CD4-positive, alpha-beta memory T cell (primary cell): ENCODE results near the gene ABCC6. TPM values are rescaled to one million over a fixed set of nuclear protein-coding genes. Genes with fewer than 3 reads are reported as not detected.
"Not testable (repeated sequence)": the region's sequence is repeated elsewhere in the genome, so short reads cannot be mapped to it uniquely, and the experiment has no call there.

ENCODE experiments used
- CTCF ChIA-PET: fragments of 350-600 bp; sonication (Branson Sonifier 250); formaldehyde crosslinking; loops from one replicate; lab custom pipeline; 2021; ENCODE audit warnings: inconsistent platforms; ENCODE audit not compliant: partially characterized antibody; lab: Charles Lee
- POLR2A ChIA-PET: fragments of 350-600 bp; sonication (Branson Sonifier 250); formaldehyde crosslinking; loops from one replicate; lab custom pipeline; 2021; ENCODE audit not compliant: partially characterized antibody; lab: Charles Lee
- DNase-seq, 5 donors: peaks; one replicate each; pipeline versions ENCODE4 v3.0.0 to v3.0.0-alpha.2; 2020 to 2022; ENCODE audit warnings: mixed read lengths in 1 of 5
- H3K27ac ChIP-seq: one replicate; pipeline ENCODE4 v1.7.0; 2013; ENCODE audit warnings: low read depth, low read length
- H3K27me3 ChIP-seq: 2 replicates; pipeline ENCODE4 v1.7.0; 2013; ENCODE audit warnings: mild to moderate bottlenecking, low read length, moderate library complexity; ENCODE audit not compliant: insufficient read depth
- H3K36me3 ChIP-seq: 2 replicates; pipeline ENCODE4 v1.7.0; 2013; ENCODE audit warnings: mild to moderate bottlenecking, low read length, moderate library complexity; ENCODE audit not compliant: insufficient read depth
- H3K4me1 ChIP-seq: 2 replicates; pipeline ENCODE4 v1.7.0; 2013; ENCODE audit warnings: mild to moderate bottlenecking, low read length, moderate library complexity; ENCODE audit not compliant: insufficient read depth
- H3K4me3 ChIP-seq, 2 donors: one replicate each; pipeline ENCODE4 v1.7.0; 2013; ENCODE audit warnings: low read length in 2 of 2, mild to moderate bottlenecking in 1 of 2
- H3K9me3 ChIP-seq, 2 donors: one replicate each; pipeline ENCODE4 v1.7.0; 2013; ENCODE audit warnings: low read length in 2 of 2, control low read depth in 1 of 2; ENCODE audit not compliant: control insufficient read depth in 1 of 2
- H3K27ac Mint-ChIP-seq, 7 donors: one replicate each; pipeline ENCODE4 v1.8.0; 2020 to 2021; ENCODE audit warnings: mixed read lengths in 7 of 7, mild to moderate bottlenecking in 6 of 7, inconsistent platforms in 3 of 7, moderate library complexity in 3 of 7
- H3K27me3 Mint-ChIP-seq, 2 donors: one replicate each; pipeline ENCODE4 v1.8.0; 2020 to 2021; ENCODE audit warnings: mixed read lengths in 2 of 2
- H3K36me3 Mint-ChIP-seq, 2 donors: one replicate each; pipeline ENCODE4 v1.8.0; 2020 to 2021; ENCODE audit warnings: mixed read lengths in 2 of 2, inconsistent platforms in 1 of 2, mild to moderate bottlenecking in 1 of 2
- H3K4me1 Mint-ChIP-seq, 4 donors: one replicate each; pipeline ENCODE4 v1.8.0; 2020 to 2021; ENCODE audit warnings: mixed read lengths in 4 of 4, mild to moderate bottlenecking in 1 of 4
- H3K4me3 Mint-ChIP-seq, 8 donors: one replicate each; pipeline ENCODE4 v1.8.0; 2020 to 2021; ENCODE audit warnings: mixed read lengths in 8 of 8, mild to moderate bottlenecking in 7 of 8, moderate library complexity in 6 of 8, inconsistent platforms in 3 of 8
- H3K9me3 Mint-ChIP-seq, 8 donors: one replicate each; pipeline ENCODE4 v1.8.0; 2020 to 2021; ENCODE audit warnings: mixed read lengths in 8 of 8, mild to moderate bottlenecking in 5 of 8, inconsistent platforms in 3 of 8, moderate library complexity in 1 of 8
- intact Hi-C: fragments of 100-400 bp; cut with micrococcal nuclease; formaldehyde crosslinking; loops from one replicate; pipeline ENCODE4 v1.15.1; 2023
- polyA plus RNA-seq, 2 donors: library from polyadenylated mRNA; unstranded; fragments of 300-500 nt; fragmentation: Illumina TruSeq; gene quantifications; one replicate each; pipeline ENCODE4 v1.2.3, GENCODE V29; 2021
- total RNA-seq, 2 experiments: library from RNA; stranded (reverse); gene quantifications; one replicate each; pipeline ENCODE4 v1.2.3, GENCODE V29; 2021

The ABCC6 gene
- total and polyA plus RNA-seq, 4 experiments from 2014 or later = 0.15 TPM; not detected in 3

DNA sequence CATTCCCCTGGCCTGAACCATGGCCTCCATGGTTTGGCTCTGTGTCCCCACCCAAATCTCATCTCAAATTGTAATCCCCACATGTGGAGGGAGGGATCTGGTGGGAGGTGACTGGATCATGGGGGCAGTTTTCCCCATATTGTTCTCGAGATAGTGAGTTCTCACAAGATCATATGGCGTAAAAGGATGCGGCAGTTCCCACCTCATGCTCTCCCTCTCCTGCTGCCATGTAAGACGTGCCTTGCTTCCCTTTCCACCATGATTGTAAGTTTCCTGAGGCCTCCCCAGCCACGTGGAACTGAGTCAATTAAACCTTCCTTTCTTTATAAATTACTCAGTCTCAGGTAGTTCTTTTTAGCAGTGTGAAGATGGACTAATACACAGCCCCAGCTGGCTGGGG is 61.5 kb downstream of the ABCC6 start:
- H3K27me3 ChIP-seq, POLR2A ChIA-PET, H3K27ac Mint-ChIP-seq, DNase-seq, H3K4me3 ChIP-seq, intact Hi-C loops, CTCF ChIA-PET, H3K4me1 Mint-ChIP-seq, H3K36me3 Mint-ChIP-seq, H3K4me3 Mint-ChIP-seq, H3K27ac ChIP-seq, H3K36me3 ChIP-seq, H3K4me1 ChIP-seq: not testable (repeated sequence)
- peaks cover 0 to 18% of the 10 kb centered on the region in 2 donors for H3K9me3 ChIP-seq
- H3K9me3 Mint-ChIP-seq = peaks cover 3 to 41% (median 22%) of the 10 kb centered on the region in 8 donors
- H3K27me3 Mint-ChIP-seq = peaks cover 2 to 13% of the 10 kb centered on the region in 2 donors

DNA sequence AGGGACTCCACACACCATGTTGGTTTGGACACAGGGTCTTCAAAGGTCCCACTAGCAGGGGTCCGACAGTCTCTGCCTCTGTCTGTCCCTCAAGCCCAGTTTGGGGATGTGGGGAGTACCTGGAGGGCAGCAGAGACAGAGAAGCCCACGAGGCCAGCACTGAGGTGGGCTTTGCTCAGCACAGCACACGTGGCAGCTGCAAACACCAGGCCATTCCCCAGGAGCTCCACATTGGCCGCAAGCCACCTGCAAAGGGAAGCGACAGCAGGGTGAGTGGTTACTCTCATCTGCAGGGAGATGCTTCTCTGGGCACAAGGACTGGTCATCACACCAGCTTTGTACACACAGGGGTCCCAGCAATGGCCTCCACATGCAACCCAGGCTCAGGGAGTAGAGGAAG is 62.0 kb downstream of the ABCC6 start:
- DNase-seq = no peak
- Histone ChIP-seq H3K9me3 (peaks cover 0 to 18% of the 10 kb centered on the region in 2 donors), H3K4me3 (no peak overlapping the region), H3K36me3 (peaks cover 5% of the 10 kb centered on the region), H3K4me1 (no peaks in the 10 kb centered on the region), H3K27ac (no peak overlapping the region), H3K27me3 (no peaks in the 10 kb centered on the region)
- peaks cover 2 to 13% of the 10 kb centered on the region in 2 donors for H3K27me3 Mint-ChIP-seq
- H3K27ac Mint-ChIP-seq = no peak overlapping the region
- ChIA-PET POLR2A (no interaction called here), CTCF (no interaction called here)
- no peaks in the 10 kb centered on the region for H3K4me1 Mint-ChIP-seq
- H3K36me3 Mint-ChIP-seq = peaks cover 0 to 4% of the 10 kb centered on the region in 2 donors
- H3K9me3 Mint-ChIP-seq = peaks cover 3 to 41% (median 24%) of the 10 kb centered on the region in 8 donors
- no peak overlapping the region for H3K4me3 Mint-ChIP-seq
- intact Hi-C loops = no loop called here

DNA sequence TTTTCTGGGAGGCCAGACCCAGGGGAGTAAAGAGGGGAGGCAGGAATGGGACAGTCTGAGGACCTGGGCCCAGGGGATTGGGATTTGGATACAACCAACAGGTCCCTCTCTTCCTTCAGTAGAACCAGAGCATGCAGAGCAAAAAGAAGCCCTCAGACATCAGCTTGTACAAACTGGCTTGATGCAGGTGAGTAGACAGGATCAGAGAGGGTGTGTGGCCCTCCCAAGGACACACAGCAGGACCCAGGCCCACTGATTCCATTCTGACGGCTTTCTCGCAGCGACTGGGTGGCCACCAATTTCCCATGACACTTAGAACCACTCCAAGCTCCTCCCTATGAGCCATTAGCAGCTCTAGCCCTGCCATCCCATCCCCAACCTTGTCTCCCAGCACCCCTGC is 63.6 kb downstream of the ABCC6 start:
- Histone ChIP-seq H3K4me1 (no peaks in the 10 kb centered on the region), H3K36me3 (peaks cover 5% of the 10 kb centered on the region), H3K9me3 (peaks cover 0 to 18% of the 10 kb centered on the region in 2 donors), H3K27me3 (no peaks in the 10 kb centered on the region), H3K27ac (no peak overlapping the region), H3K4me3 (no peak overlapping the region)
- CTCF ChIA-PET = no interaction called here
- Mint-ChIP-seq H3K9me3 (peaks cover 3 to 41% (median 24%) of the 10 kb centered on the region in 8 donors), H3K27me3 (peaks cover 3 to 13% of the 10 kb centered on the region in 2 donors), H3K36me3 (peaks cover 0 to 4% of the 10 kb centered on the region in 2 donors), H3K4me1 (peaks cover 0 to 3% (median 0%) of the 10 kb centered on the region in 4 donors), H3K4me3 (no peak overlapping the region), H3K27ac (no peak overlapping the region)
- no peak for DNase-seq
- POLR2A ChIA-PET = no interaction called here
- intact Hi-C loops = no loop called here

DNA sequence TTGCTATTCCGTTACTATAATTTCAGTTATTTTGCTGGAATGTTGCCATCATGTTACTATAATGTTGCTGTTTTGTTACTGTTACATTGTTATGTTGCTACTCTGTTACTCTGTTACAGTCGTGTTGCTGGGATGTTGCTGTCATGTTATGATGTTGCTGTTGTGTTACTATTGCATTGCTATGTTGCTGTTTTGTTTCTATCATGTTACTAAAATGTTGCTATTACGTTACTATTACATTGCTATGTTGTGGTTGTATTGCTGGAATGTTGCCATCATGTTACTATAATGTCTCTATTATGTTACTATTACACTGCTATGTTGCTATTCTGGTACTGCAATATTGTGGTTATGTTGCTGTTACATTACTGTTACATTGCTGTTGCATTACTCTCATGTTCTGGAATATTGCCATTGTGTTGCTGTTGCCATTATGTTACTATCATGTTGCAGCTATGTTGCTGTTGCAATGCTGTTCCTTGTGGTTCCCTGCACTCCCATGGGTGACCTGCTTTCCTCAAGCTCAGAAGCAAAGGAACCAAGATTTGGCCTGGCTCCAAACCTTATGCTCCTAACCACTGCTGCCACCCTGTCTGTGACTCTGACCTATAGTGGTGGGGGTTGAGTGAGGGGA is 64.4 kb downstream of the ABCC6 start:
- ChIA-PET CTCF (no interaction called here), POLR2A (no interaction called here)
- no peak overlapping the region for H3K27ac Mint-ChIP-seq
- intact Hi-C loops = no loop called here
- H3K27me3 ChIP-seq = no peaks in the 10 kb centered on the region
- peaks cover 0 to 18% of the 10 kb centered on the region in 2 donors for H3K9me3 ChIP-seq
- no peak overlapping the region for H3K27ac ChIP-seq
- no peak overlapping the region for H3K4me3 Mint-ChIP-seq
- peaks cover 3 to 13% of the 10 kb centered on the region in 2 donors for H3K27me3 Mint-ChIP-seq
- no peak overlapping the region for H3K4me3 ChIP-seq
- H3K4me1 ChIP-seq = no peaks in the 10 kb centered on the region
- peaks cover 5% of the 10 kb centered on the region for H3K36me3 ChIP-seq
- peaks cover 3 to 41% (median 24%) of the 10 kb centered on the region in 8 donors for H3K9me3 Mint-ChIP-seq
- DNase-seq = no peak
- H3K4me1 Mint-ChIP-seq = peaks cover 0 to 3% (median 0%) of the 10 kb centered on the region in 4 donors
- peaks cover 0 to 4% of the 10 kb centered on the region in 2 donors for H3K36me3 Mint-ChIP-seq

DNA sequence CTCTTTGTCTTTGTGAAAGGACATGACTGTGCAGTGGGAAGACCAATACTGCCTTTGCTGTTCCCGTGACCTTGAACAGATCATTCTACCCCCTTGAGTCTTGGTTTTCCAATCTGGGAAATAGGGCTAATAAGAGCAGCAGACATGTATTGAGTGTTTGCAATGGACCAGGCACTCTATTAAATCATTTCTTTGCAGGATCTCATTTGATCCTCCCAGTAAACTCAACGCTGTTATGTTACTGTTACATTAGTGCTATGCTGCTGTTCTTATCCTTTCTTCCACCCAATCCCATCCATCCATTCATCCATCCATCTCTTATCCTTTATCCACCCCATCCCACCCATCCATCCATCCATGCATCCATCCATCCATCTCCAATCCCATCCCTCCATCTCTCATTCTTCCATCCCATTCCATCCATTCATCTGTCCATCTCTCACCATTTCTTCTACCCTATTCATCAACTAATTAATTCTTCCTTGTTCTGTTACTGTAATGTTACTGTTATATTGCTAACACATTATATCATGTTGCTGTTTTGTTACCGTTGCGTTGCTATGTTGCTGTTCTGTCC is 65.1 kb downstream of the ABCC6 start:
- CTCF ChIA-PET = no interaction called here
- intact Hi-C loops = no loop called here
- peaks cover 5% of the 10 kb centered on the region for H3K36me3 ChIP-seq
- H3K9me3 ChIP-seq = peaks cover 0 to 18% of the 10 kb centered on the region in 2 donors
- POLR2A ChIA-PET = no interaction called here
- H3K36me3 Mint-ChIP-seq = peaks cover 0 to 4% of the 10 kb centered on the region in 2 donors
- peaks cover 0 to 3% (median 0%) of the 10 kb centered on the region in 4 donors for H3K4me1 Mint-ChIP-seq
- H3K27ac ChIP-seq = no peak overlapping the region
- no peak overlapping the region for H3K4me3 Mint-ChIP-seq
- no peak for DNase-seq
- H3K4me1 ChIP-seq = no peaks in the 10 kb centered on the region
- peaks cover 3 to 43% (median 24%) of the 10 kb centered on the region in 8 donors for H3K9me3 Mint-ChIP-seq
- H3K27ac Mint-ChIP-seq = no peak overlapping the region
- H3K27me3 Mint-ChIP-seq = peaks cover 3 to 13% of the 10 kb centered on the region in 2 donors
- H3K4me3 ChIP-seq = no peak overlapping the region
- H3K27me3 ChIP-seq = no peaks in the 10 kb centered on the region

DNA sequence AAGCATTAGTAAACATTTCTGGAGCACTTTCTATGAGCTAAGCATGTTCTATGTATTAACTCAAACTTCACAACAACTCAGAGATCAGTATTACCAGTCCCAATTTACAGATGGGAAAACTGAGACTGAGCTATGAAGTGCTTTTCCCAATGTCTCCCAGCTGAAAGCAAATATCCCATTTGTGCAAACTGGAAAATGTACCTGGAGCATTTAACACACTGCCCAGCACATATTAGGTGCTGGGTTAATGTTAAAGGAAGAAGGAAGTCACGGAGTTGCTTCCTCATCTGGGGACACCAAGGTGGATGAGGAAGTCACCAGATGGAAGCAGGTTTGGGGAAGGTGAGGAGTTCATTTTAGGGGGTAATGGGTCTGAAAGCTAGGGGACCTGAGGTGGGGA is 66.1 kb downstream of the ABCC6 start:
- Mint-ChIP-seq H3K27ac (no peak overlapping the region), H3K27me3 (peaks cover 1 to 5% of the 10 kb centered on the region in 2 donors), H3K36me3 (peaks cover 0 to 4% of the 10 kb centered on the region in 2 donors), H3K4me3 (no peak overlapping the region), H3K9me3 (peaks cover 3 to 43% (median 23%) of the 10 kb centered on the region in 8 donors), H3K4me1 (peaks cover 0 to 3% (median 0%) of the 10 kb centered on the region in 4 donors)
- Histone ChIP-seq H3K36me3 (peaks cover 5% of the 10 kb centered on the region), H3K27ac (no peak overlapping the region), H3K4me3 (no peak overlapping the region), H3K4me1 (no peaks in the 10 kb centered on the region), H3K27me3 (no peaks in the 10 kb centered on the region), H3K9me3 (peaks cover 0 to 18% of the 10 kb centered on the region in 2 donors)
- ChIA-PET POLR2A (no interaction called here), CTCF (no interaction called here)
- DNase-seq = no peak
- intact Hi-C loops = no loop called here

DNA sequence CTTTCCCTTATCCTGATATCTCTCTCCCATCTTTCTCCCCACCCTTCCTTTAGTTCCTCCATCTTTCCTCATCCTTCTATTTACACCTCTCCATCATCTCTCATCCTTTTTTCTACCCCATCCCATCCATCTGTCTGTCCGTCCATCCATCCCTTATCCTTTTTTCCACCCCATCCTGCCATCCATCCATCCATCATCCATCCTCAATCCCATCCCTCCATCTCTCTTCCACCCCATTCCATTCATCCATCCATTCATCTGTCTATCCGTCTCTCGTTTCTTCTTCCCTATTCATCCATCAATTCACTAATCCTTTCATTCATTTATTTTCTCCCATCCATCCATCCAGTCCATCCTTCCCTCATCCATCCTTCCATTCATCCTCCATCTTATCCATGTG is 68.1 kb downstream of the ABCC6 start:
- no peak overlapping the region for H3K4me3 Mint-ChIP-seq
- no peaks in the 10 kb centered on the region for H3K27me3 ChIP-seq
- peaks cover 0 to 33% (median 19%) of the 10 kb centered on the region in 8 donors for H3K9me3 Mint-ChIP-seq
- intact Hi-C loops = no loop called here
- no peak overlapping the region for H3K27ac Mint-ChIP-seq
- no peak for DNase-seq
- H3K27me3 Mint-ChIP-seq = peaks cover 0 to 1% of the 10 kb centered on the region in 2 donors
- peaks cover 3 to 9% (median 4%) of the 10 kb centered on the region in 4 donors for H3K4me1 Mint-ChIP-seq
- no peak overlapping the region for H3K4me3 ChIP-seq
- H3K4me1 ChIP-seq = no peaks in the 10 kb centered on the region
- H3K36me3 ChIP-seq = peaks cover 5% of the 10 kb centered on the region
- peaks cover 0 to 18% of the 10 kb centered on the region in 2 donors for H3K9me3 ChIP-seq
- no peak overlapping the region for H3K27ac ChIP-seq
- POLR2A ChIA-PET = no interaction called here
- peaks cover 0 to 3% of the 10 kb centered on the region in 2 donors for H3K36me3 Mint-ChIP-seq
- CTCF ChIA-PET = no interaction called here
